ENCODE results near the gene BCAR1. TPM values are rescaled to one million over a fixed set of nuclear protein-coding genes. Genes with fewer than 3 reads are reported as not detected.

Gene BCAR1
- total and polyA plus RNA-seq, 9 donors: 2.4 to 90.2 (median 46.6) TPM

- no peak for TF ChIP-seq CTCF (IDR thresholded peaks at IDR 0.05)
- TF ChIP-seq EP300 (IDR thresholded peaks at IDR 0.05): no peak
- TF ChIP-seq POLR2A (IDR thresholded peaks at IDR 0.05): no peak
- intact Hi-C loops (cut with DNase I): no loop called here
- Histone ChIP-seq H3K27me3 (no peaks in the 10 kb centered on the region), H3K4me3 (peak overlapping the region; percentile 65), H3K27ac (peak overlapping the region in 1 of 2 donors; percentile 78), H3K4me1 (ENCODE audit: insufficient read depth) (peaks cover 38% of the 10 kb centered on the region), H3K9me3 (no peaks in the 10 kb centered on the region), H3K36me3 (no peaks in the 10 kb centered on the region)
- peak in 3 of 5 donors; percentile 52 to 64 (median 62) for DNase-seq
- WGBS, 3 donors: 2 to 4% (median 3%) methylated on average over 14 of the region's 14 CpGs
Observed at GRCh38 chr16:75264457-75264998, 13.1 kb upstream of the BCAR1 start.

GRCh38 chr16:75263963-75264445 is 12.6 kb upstream of the BCAR1 start:
- H3K9me3 ChIP-seq: no peaks in the 10 kb centered on the region
- WGBS, 3 donors: 25 to 45% (median 30%) methylated on average over 8 of the region's 8 CpGs
- H3K36me3 ChIP-seq: no peaks in the 10 kb centered on the region
- DNase-seq: peak in 2 of 5 donors; percentile 38 to 45
- peaks cover 38% of the 10 kb centered on the region for H3K4me1 ChIP-seq (ENCODE audit: insufficient read depth)
- intact Hi-C loops (cut with DNase I): no loop called here
- H3K4me3 ChIP-seq: peak overlapping the region; percentile 65
- peak overlapping the region in 1 of 2 donors; percentile 78 for H3K27ac ChIP-seq
- H3K27me3 ChIP-seq: no peaks in the 10 kb centered on the region
- TF ChIP-seq POLR2A (IDR thresholded peaks at IDR 0.05) (no peak), EP300 (IDR thresholded peaks at IDR 0.05) (no peak), CTCF (IDR thresholded peaks at IDR 0.05) (no peak)

GRCh38 chr16:75263291-75263962 is 12.0 kb upstream of the BCAR1 start:
- Histone ChIP-seq H3K27me3 (no peaks in the 10 kb centered on the region), H3K4me3 (no peak overlapping the region), H3K9me3 (no peaks in the 10 kb centered on the region), H3K4me1 (ENCODE audit: insufficient read depth) (peaks cover 38% of the 10 kb centered on the region), H3K36me3 (no peaks in the 10 kb centered on the region), H3K27ac (peak overlapping the region in 1 of 2 donors; percentile 78)
- intact Hi-C loops (cut with DNase I): no loop called here
- TF ChIP-seq CTCF (IDR thresholded peaks at IDR 0.05): no peak
- TF ChIP-seq POLR2A (IDR thresholded peaks at IDR 0.05): no peak
- TF ChIP-seq EP300 (IDR thresholded peaks at IDR 0.05): no peak
- DNase-seq: no peak
- 58 to 62% (median 60%) methylated on average over 14 of the region's 14 CpGs for WGBS, 3 donors

- no peaks in the 10 kb centered on the region for H3K9me3 ChIP-seq
- DNase-seq: no peak
- intact Hi-C loops (cut with DNase I): no loop called here
- peaks cover 38% of the 10 kb centered on the region for H3K4me1 ChIP-seq (ENCODE audit: insufficient read depth)
- H3K4me3 ChIP-seq: no peak overlapping the region
- no peak overlapping the region for H3K27ac ChIP-seq
- TF ChIP-seq EP300 (IDR thresholded peaks at IDR 0.05): no peak
- H3K36me3 ChIP-seq: no peaks in the 10 kb centered on the region
- 48 to 63% (median 53%) methylated on average over 5 of the region's 5 CpGs for WGBS, 3 donors
- H3K27me3 ChIP-seq: no peaks in the 10 kb centered on the region
Observed at GRCh38 chr16:75262800-75263127, 11.3 kb upstream of the BCAR1 start.
